HepG2 (cell line): ENCODE data around the gene PARVA.

ENCODE experiments used
- CTCF ChIP-seq: sonication (generic); formaldehyde crosslinking; IDR thresholded peaks from 2 replicates; pipeline ENCODE4 v1.5.0; 2020; ENCODE audit warnings: mild to moderate bottlenecking, missing genetic modification reagents, moderate library complexity
- HMG20B ChIP-seq: conservative IDR thresholded peaks from 2 replicates; pipeline ENCODE4 v1.6.1; 2016; ENCODE audit warnings: missing genetic modification reagents, missing compliant biosample characterization
- MYNN ChIP-seq: sonication (generic); formaldehyde crosslinking; IDR thresholded peaks from 2 replicates; pipeline ENCODE4 v1.4.0; 2020; ENCODE audit warnings: mild to moderate bottlenecking, low read depth, missing genetic modification reagents
- NR2F2 ChIP-seq: IDR thresholded peaks from 2 replicates; pipeline ENCODE4 v1.6.1; 2012; ENCODE audit warnings: low read depth, inconsistent platforms, borderline replicate concordance
- ZFP41 ChIP-seq: sonication (generic); formaldehyde crosslinking; IDR thresholded peaks from 2 replicates; pipeline ENCODE4 v1.4.0; 2020; ENCODE audit warnings: mild to moderate bottlenecking, missing genetic modification reagents, borderline replicate concordance
- ZNF136 ChIP-seq: sonication (generic); formaldehyde crosslinking; IDR thresholded peaks from 2 replicates; pipeline ENCODE4 v1.8.1; 2022; ENCODE audit warnings: low read depth, mild to moderate bottlenecking, moderate library complexity, missing genetic modification reagents
- ZNF274 ChIP-seq: sonication (generic); formaldehyde crosslinking; IDR thresholded peaks from 2 replicates; pipeline ENCODE4 v1.5.1; 2020; ENCODE audit warnings: mild to moderate bottlenecking, missing genetic modification reagents
- ZNF530 ChIP-seq: sonication (generic); formaldehyde crosslinking; IDR thresholded peaks from 2 replicates; pipeline ENCODE4 v1.5.0; 2020; ENCODE audit warnings: low read depth, mild to moderate bottlenecking, missing genetic modification reagents

- TF ChIP-seq ZFP41 (CRISPR knock-in tag) (no peak), HMG20B (CRISPR knock-in tag) (no peak), CTCF (CRISPR knock-in tag) (no peak), ZNF530 (CRISPR knock-in tag) (no peak), ZNF136 (CRISPR knock-in tag) (no peak), NR2F2 (no peak), MYNN (CRISPR knock-in tag) (no peak), ZNF274 (CRISPR knock-in tag) (no peak)
Observed at GRCh38 chr11:12363373-12363772, 14.0 kb upstream of the PARVA start.
